ENCODE data around the gene COPB2. TPM values are rescaled to one million over a fixed set of nuclear protein-coding genes. Genes with fewer than 3 reads are reported as not detected.

COPB2 gene
- total RNA-seq, 2 donors from 2014 or later = 67.4 to 114 TPM

- Histone ChIP-seq H3K4me1 (ENCODE audit: control insufficient read depth in 1 of 2, low read depth in 2 of 2) (no peaks in the 10 kb centered on the region), H3K36me3 (peaks cover 61% of the 10 kb centered on the region), H3K9me3 (no peaks in the 10 kb centered on the region), H3K27ac (no peak overlapping the region), H3K27me3 (replicated peaks; ENCODE audit: insufficient read depth) (no peaks in the 10 kb centered on the region), H3K4me3 (no peak overlapping the region)
- TF ChIP-seq CTCF (IDR thresholded peaks at IDR 0.05) = no peak
- ATAC-seq (ENCODE audit: insufficient number of reproducible peaks, low FRiP score, low read depth) (no peak), DNase-seq (ENCODE audit: low spot score) (no peak)
These were observed 30.4 kb downstream of the COPB2 start for GRCh38 chr3:139358841-139359562.

- Histone ChIP-seq H3K9me3 (no peaks in the 10 kb centered on the region), H3K27me3 (replicated peaks; ENCODE audit: insufficient read depth) (no peaks in the 10 kb centered on the region), H3K4me3 (no peak overlapping the region), H3K36me3 (peaks cover 51% of the 10 kb centered on the region), H3K4me1 (ENCODE audit: control insufficient read depth in 1 of 2, low read depth in 2 of 2) (no peaks in the 10 kb centered on the region), H3K27ac (no peak overlapping the region)
- no peak for TF ChIP-seq CTCF (IDR thresholded peaks at IDR 0.05)
- DNase-seq (ENCODE audit: low spot score) (no peak), ATAC-seq (ENCODE audit: insufficient number of reproducible peaks, low FRiP score, low read depth) (no peak)
These were observed 31.5 kb downstream of the COPB2 start for GRCh38 chr3:139357899-139358298.

- H3K4me3 ChIP-seq = no peak overlapping the region
- no peak overlapping the region for H3K27ac ChIP-seq
- H3K36me3 ChIP-seq = peaks cover 45% of the 10 kb centered on the region
- no peak for TF ChIP-seq CTCF (IDR thresholded peaks at IDR 0.05)
- ATAC-seq (ENCODE audit: insufficient number of reproducible peaks, low FRiP score, low read depth) (no peak), DNase-seq (ENCODE audit: low spot score) (no peak)
- no peaks in the 10 kb centered on the region for H3K27me3 ChIP-seq (replicated peaks; ENCODE audit: insufficient read depth)
- no peaks in the 10 kb centered on the region for H3K4me1 ChIP-seq (ENCODE audit: control insufficient read depth in 1 of 2, low read depth in 2 of 2)
- no peaks in the 10 kb centered on the region for H3K9me3 ChIP-seq
These were observed 33.6 kb downstream of the COPB2 start for GRCh38 chr3:139355891-139356290.

DNA sequence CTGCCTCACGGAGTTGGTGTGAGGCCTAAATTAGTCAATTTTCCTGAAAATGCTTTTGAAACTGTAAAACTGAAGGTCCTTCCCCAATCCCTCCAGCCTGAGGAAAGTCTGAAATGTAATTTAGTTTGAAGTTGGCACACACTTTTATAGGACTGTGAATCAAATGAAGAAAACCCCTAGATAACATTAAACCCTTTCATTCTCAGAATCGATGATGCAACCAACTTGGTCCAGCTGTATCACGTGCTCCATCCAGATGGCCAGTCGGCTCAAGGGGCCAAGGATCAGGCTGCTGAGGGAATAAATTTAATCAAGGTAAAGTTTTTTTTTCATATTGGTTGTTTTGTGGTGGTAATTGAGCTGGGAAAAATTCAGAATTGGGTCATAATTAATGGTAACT lies 34.0 kb downstream of the COPB2 start:
- H3K27me3 ChIP-seq (replicated peaks; ENCODE audit: insufficient read depth) = no peaks in the 10 kb centered on the region
- no peak overlapping the region for H3K27ac ChIP-seq
- no peaks in the 10 kb centered on the region for H3K9me3 ChIP-seq
- peaks cover 45% of the 10 kb centered on the region for H3K36me3 ChIP-seq
- DNase-seq (ENCODE audit: low spot score) (no peak), ATAC-seq (ENCODE audit: insufficient number of reproducible peaks, low FRiP score, low read depth) (no peak)
- H3K4me3 ChIP-seq = no peak overlapping the region
- H3K4me1 ChIP-seq (ENCODE audit: control insufficient read depth in 1 of 2, low read depth in 2 of 2) = no peaks in the 10 kb centered on the region
- TF ChIP-seq CTCF (IDR thresholded peaks at IDR 0.05) = no peak

DNA sequence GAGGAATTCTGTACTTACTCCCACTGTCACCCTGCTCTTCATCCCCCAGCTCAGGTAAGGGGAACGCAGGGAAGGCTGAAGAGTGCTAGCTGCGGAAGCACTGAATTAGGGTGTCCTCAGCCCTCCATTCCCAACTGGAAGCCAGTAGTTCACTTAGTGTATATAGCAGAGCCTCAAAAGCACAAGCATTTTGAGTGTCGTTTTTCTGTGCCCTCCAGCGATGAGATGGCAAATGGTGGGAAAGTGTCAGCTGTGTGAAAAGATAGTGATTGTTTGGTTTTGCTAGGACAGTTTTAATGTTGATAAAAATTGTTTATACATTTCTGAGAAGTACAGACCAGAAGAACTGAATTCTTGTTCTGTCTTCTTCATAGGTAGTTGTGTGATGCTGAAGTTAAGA lies 34.8 kb downstream of the COPB2 start:
- no peak for TF ChIP-seq CTCF (IDR thresholded peaks at IDR 0.05)
- Histone ChIP-seq H3K27ac (no peak overlapping the region), H3K27me3 (replicated peaks; ENCODE audit: insufficient read depth) (no peaks in the 10 kb centered on the region), H3K36me3 (peaks cover 50% of the 10 kb centered on the region), H3K9me3 (no peaks in the 10 kb centered on the region), H3K4me1 (ENCODE audit: control insufficient read depth in 1 of 2, low read depth in 2 of 2) (no peaks in the 10 kb centered on the region), H3K4me3 (no peak overlapping the region)
- DNase-seq (ENCODE audit: low spot score) (no peak), ATAC-seq (ENCODE audit: insufficient number of reproducible peaks, low FRiP score, low read depth) (no peak)

Measured in thoracic aorta (tissue), 2 donors.